HG03378 (cell line): ENCODE measurements around the gene ELP5.

Experiments used
- ATAC-seq: cut with Tn5 transposase; IDR thresholded peaks from one replicate; pipeline ENCODE4 v1.9.1; 2021; ENCODE audit warnings: mild to moderate bottlenecking, moderate library complexity; ENCODE audit not compliant: unreplicated experiment

The ELP5 gene

DNA sequence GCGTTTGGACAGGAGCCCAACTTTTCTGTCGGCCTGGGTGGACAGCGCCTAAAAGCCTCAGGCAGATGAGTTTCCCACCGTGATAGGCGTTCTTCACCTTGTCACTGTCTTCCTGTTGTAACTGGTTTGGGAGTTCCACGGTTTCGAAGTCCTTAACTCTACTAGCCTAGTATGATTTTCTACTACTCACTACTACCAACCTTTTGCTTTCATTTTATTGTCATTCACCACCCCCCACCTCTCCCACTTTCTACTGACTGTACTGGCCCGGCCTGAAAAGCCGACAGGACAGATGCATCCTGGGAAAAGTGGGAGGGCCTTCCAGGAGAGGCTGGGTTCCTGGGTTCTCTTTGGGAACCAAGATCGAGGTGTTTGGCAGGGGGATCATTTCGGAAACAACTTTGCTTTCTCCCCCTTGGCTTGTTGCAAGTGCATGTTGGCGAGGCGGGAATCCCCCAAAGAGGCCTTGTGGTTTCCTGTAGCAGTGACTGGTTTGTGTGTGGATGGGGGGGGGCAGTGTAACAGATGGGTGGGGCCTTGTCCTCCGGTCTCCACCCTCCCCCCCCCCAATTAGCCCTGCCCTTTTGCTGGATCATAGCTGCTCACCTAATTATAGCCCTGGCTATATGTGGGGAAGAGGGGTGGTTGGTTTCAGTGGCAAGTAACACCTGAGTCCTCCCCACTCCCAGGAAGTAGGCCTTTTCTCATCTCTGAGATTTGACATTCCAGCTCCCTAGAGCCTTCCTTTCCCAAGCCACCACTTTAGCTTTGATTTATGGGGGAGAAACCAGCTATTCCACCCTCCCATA is 56.8 kb downstream of the ELP5 start:
- ATAC-seq = no peak
